Measurements from ENCODE around the gene AFF2. TPM values are rescaled to one million over a fixed set of nuclear protein-coding genes. Genes with fewer than 3 reads are reported as not detected.

Gene AFF2
- total RNA-seq, 3 donors from 2014 or later: 0.29 to 0.63 TPM; not detected in 1

DNA sequence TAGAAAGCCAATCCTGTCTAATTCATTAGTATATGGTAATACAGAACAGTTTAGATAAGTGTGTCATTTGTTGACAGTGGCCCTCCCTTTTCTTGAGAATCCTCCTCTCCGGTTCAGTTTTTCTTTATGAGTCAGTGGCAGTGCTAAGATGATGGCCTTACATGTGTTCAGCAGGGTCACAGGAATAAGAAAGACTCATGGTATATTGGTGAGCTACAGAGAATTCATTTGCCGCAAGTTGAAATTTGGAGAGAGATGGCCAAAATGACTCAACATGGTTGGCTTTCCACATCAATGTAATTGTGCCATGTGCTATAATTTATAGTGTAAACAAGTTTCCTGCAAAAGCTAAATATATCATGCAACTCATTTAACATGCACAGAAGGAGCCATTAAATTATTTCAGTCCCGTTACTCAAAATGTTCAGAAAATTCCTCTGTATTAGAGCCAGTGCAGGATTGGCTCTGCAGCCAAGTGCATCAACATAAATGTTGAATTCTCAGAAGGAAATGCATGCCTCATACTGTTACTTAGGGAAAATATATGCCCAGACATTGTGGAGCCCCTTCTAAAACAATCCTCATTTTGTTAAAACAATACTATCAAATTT is 374.3 kb downstream of the AFF2 start:
- DNase-seq: no peak
- H3K36me3 ChIP-seq (ENCODE audit: low read depth): no peaks in the 10 kb centered on the region
- intact Hi-C loops (cut with DNase I, micrococcal nuclease): no loop called here
- no peaks in the 10 kb centered on the region for H3K9me3 ChIP-seq
- TF ChIP-seq, protein P1, sequence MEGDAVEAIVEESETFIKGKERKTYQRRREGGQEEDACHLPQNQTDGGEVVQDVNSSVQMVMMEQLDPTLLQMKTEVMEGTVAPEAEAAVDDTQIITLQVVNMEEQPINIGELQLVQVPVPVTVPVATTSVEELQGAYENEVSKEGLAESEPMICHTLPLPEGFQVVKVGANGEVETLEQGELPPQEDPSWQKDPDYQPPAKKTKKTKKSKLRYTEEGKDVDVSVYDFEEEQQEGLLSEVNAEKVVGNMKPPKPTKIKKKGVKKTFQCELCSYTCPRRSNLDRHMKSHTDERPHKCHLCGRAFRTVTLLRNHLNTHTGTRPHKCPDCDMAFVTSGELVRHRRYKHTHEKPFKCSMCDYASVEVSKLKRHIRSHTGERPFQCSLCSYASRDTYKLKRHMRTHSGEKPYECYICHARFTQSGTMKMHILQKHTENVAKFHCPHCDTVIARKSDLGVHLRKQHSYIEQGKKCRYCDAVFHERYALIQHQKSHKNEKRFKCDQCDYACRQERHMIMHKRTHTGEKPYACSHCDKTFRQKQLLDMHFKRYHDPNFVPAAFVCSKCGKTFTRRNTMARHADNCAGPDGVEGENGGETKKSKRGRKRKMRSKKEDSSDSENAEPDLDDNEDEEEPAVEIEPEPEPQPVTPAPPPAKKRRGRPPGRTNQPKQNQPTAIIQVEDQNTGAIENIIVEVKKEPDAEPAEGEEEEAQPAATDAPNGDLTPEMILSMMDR (IDR thresholded peaks at IDR 0.05): no peak
- no peak overlapping the region for H3K4me3 ChIP-seq
- no peaks in the 10 kb centered on the region for H3K4me1 ChIP-seq (ENCODE audit: low read depth)
- ATAC-seq: no peak

DNA sequence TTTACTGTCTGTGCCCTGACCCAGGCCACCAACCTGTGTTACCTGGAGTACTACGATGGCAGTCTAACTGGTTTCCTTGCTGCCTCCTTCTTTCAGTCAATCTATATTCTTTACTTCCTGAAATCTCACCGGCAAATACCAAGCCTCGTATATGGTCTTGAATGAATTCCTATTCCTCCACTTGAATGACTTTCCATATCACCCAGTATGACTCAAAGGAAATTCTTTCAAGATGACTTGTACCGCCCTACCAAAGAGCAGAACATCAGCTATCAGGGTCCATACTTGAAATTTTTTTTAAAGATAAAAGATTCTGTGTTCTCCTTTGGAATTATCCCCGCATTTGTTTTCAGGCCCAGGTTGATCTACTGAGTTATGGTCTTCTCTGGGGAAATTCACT is 378.0 kb downstream of the AFF2 start:
- intact Hi-C loops (cut with DNase I, micrococcal nuclease): no loop called here
- DNase-seq (no peak), ATAC-seq (no peak)
- TF ChIP-seq, protein P1 (IDR thresholded peaks at IDR 0.05): no peak
- no peak overlapping the region for H3K4me3 ChIP-seq
- H3K36me3 ChIP-seq (ENCODE audit: low read depth): no peaks in the 10 kb centered on the region
- H3K4me1 ChIP-seq (ENCODE audit: low read depth): no peaks in the 10 kb centered on the region
- H3K9me3 ChIP-seq: no peaks in the 10 kb centered on the region

DNA sequence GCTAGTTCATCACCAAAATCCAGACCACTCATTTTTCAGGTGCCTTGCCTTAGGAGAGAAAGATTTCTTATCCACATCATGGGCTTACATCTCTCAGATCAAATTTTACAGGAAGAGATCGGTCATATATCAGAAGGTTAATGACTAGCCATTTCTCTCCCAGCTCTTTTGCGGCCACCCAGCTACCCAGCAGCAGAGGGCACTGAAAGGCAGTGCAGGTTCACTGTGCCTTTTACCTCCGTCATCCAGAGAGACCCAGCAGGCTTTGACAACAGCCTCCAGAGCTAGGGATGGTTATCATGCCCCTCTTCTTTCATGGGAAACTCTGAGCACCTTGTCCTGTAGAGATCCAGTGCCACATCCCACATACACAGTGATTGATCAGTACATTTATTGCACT is 384.8 kb downstream of the AFF2 start:
- Histone ChIP-seq H3K36me3 (ENCODE audit: low read depth) (no peaks in the 10 kb centered on the region), H3K9me3 (no peaks in the 10 kb centered on the region), H3K4me1 (ENCODE audit: low read depth) (no peaks in the 10 kb centered on the region), H3K4me3 (no peak overlapping the region)
- no peak for DNase-seq
- TF ChIP-seq, protein P1 (IDR thresholded peaks at IDR 0.05): no peak
- intact Hi-C loops (cut with DNase I, micrococcal nuclease): no loop called here
- ATAC-seq: no peak

DNA sequence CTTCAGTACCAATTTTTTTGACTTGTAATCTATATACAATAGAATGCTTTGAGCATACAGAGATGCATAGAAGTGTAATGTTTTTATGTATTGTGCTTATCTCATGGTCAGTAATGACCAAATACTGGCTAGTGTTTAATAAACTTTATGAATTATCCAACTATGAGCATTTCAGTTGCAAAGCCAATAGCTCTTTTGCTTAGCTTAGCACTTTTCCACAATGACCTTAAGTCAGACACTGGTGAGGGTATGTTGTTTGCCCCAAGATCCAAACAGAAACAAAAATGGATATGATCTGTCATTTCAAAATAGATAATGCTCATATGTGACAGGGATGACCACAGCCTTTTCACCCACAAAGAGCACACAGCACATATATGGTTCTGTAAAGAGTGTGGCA is 393.0 kb downstream of the AFF2 start:
- ATAC-seq: no peak
- intact Hi-C loops (cut with DNase I, micrococcal nuclease): no loop called here
- H3K9me3 ChIP-seq: no peaks in the 10 kb centered on the region

DNA sequence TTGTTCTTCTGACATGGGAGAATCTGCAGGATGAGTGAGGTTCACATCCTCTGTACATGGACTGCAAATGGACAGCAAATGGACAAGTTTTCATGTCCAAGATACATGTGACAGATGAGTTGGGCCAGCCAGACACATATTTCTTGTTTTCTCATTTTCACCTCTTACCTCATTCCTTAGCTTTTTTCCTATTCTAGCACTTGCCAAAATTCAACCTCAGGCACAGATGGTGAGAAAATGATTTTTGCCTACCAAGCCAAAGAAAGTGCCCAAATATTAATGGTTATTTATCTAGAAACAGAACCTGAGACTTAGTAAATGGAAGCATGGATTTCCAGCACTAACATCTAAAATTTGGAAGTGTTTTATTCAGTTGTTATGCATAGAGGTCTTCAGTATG is 402.2 kb downstream of the AFF2 start:
- intact Hi-C loops (cut with DNase I, micrococcal nuclease): no loop called here
- ATAC-seq: no peak
- no peaks in the 10 kb centered on the region for H3K9me3 ChIP-seq

More for the DNA sequence above, 393.0 kb downstream of the AFF2 start:
- TF ChIP-seq, protein P1 (IDR thresholded peaks at IDR 0.05): no peak
- Histone ChIP-seq H3K36me3 (ENCODE audit: low read depth) (no peaks in the 10 kb centered on the region), H3K4me3 (no peak overlapping the region), H3K4me1 (ENCODE audit: low read depth) (no peaks in the 10 kb centered on the region)
- no peak for DNase-seq

More for the DNA sequence above, 402.2 kb downstream of the AFF2 start:
- Histone ChIP-seq H3K4me1 (ENCODE audit: low read depth) (no peaks in the 10 kb centered on the region), H3K36me3 (ENCODE audit: low read depth) (no peaks in the 10 kb centered on the region), H3K4me3 (no peak overlapping the region)
- TF ChIP-seq, protein P1 (IDR thresholded peaks at IDR 0.05): no peak
- DNase-seq: no peak
